Stomach (tissue), 4 donors: ENCODE data around the gene FOXJ2.

Source experiments
- CTCF ChIP-seq, 7 experiments: fragments of 450-650 bp in 4 of 7; fragments of 200-600 bp in 3 of 7; sonication (generic) in 3 of 7; IDR thresholded peaks; one replicate each; pipeline ENCODE4 v1.5.1; 2016 to 2019; ENCODE audit warnings: antibody characterized with exemption in 7 of 7, control low read depth in 2 of 7, mild to moderate bottlenecking in 1 of 7
- EP300 ChIP-seq: sonication (generic); formaldehyde crosslinking; IDR thresholded peaks from one replicate; pipeline ENCODE4 v1.6.1; 2017; ENCODE audit warnings: antibody characterized with exemption

- TF ChIP-seq CTCF (IDR thresholded peaks at IDR 0.05) (no peak), EP300 (no peak)
These were observed 26.0 kb downstream of the FOXJ2 start for GRCh38 chr12:8058506-8058905.
